ENCODE data around the gene TMEM140. TPM values are rescaled to one million over a fixed set of nuclear protein-coding genes. Genes with fewer than 3 reads are reported as not detected.

The TMEM140 gene
- total and polyA plus RNA-seq, 2 of the 13 experiments (the other 11 are each of a cell fraction or from before 2014, with no cell fraction given), result 9.2 to 21.7 TPM

DNA sequence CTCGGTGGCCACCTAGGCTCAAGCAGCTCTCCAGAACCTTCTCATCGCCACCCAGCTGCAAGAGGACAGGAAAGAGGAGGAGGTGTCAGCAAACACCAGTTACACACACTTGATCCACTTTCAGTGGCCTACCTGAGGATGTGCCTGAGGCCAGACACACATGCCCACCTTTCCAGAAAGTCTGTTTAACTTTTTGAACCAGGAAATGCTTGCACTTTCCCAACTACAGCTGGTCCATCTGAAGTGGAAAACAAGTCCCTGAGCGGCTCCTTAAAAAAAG, 38.3 kb downstream of the TMEM140 start:
- ChIA-PET POLR2A (no interaction called here), CTCF (ENCODE audit: low intra/inter-chr PET ratio, low total read pairs) (no interaction called here)
- Histone ChIP-seq H3K9me3 (ENCODE audit: low read length) (peaks cover 6% of the 10 kb centered on the region), H3K36me3 (replicated peaks in 1 of 2; ENCODE audit: control insufficient read depth in 1 of 2, insufficient read depth in 2 of 2, low read length in 2 of 2) (peaks cover 10 to 57% of the 10 kb centered on the region in 2 experiments), H3K4me3 (replicated peaks in 1 of 3; ENCODE audit: insufficient read depth in 1 of 3, low read depth in 2 of 3, low read length in 3 of 3) (no peak overlapping the region), H3K27ac (ENCODE audit: extremely low read length, insufficient read depth, low read length) (no peak overlapping the region), H3K27me3 (ENCODE audit: control insufficient read depth in 1 of 2, insufficient read depth in 2 of 2, low read length in 2 of 2) (no peaks in the 10 kb centered on the region), H4K20me1 (ENCODE audit: insufficient read depth, low read length) (no peaks in the 10 kb centered on the region), H2AFZ (ENCODE audit: low read length) (no peak overlapping the region), H3K79me2 (ENCODE audit: insufficient read depth, low read length) (no peaks in the 10 kb centered on the region), H3K4me1 (ENCODE audit: insufficient read depth, low read length) (no peaks in the 10 kb centered on the region), H3K9ac (ENCODE audit: insufficient read depth, low read depth, low read length) (no peak overlapping the region), H3K4me2 (ENCODE audit: low read depth, low read length) (no peak overlapping the region)
- in situ Hi-C loops (cut with HindIII; ENCODE audit: extremely low pct_ligation_motif_present, low pct_unique_long_range_greater_than_20kb) (no loop called here), intact Hi-C loops (cut with micrococcal nuclease; ENCODE audit: unreplicated experiment) (no loop called here)
- ATAC-seq (no peak), DNase-seq (ENCODE audit: low spot score) (no peak), FAIRE-seq (no peak)
- BruUV-seq (replicated peaks), result no TSS peak
- WGBS (ENCODE audit: low lambda C conversion rate), result 100% methylated on average over 3 of the region's 3 CpGs
- no peak for TF ChIP-seq ZNF44 (CRISPR knock-in tag; IDR thresholded peaks at IDR 0.05)

DNA sequence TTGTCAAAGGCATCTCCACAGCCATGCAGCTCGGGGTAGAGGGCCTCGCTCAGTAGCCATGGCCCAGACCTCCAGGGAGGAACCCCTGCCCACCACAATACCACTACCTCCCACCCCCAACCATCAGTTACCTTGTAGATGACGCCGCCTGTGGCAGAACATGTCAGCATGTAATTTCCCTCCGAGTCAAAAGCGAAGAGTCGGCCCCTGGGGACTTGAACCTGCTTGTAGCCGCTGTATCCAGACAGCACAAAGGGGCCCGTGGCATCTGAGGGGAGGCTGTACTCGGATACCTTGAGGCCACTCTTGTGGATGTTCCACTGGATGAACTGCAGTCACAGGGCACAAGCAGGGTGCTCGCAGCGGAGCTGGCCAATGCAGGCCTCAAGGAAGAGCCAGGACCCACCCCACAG, 39.0 kb downstream of the TMEM140 start:
- Histone ChIP-seq H3K79me2 (ENCODE audit: insufficient read depth, low read length) (no peaks in the 10 kb centered on the region), H3K27me3 (ENCODE audit: control insufficient read depth in 1 of 2, insufficient read depth in 2 of 2, low read length in 2 of 2) (no peaks in the 10 kb centered on the region), H3K4me2 (ENCODE audit: low read depth, low read length) (no peak overlapping the region), H3K9ac (ENCODE audit: insufficient read depth, low read depth, low read length) (no peak overlapping the region), H3K4me1 (ENCODE audit: insufficient read depth, low read length) (no peaks in the 10 kb centered on the region), H3K27ac (ENCODE audit: extremely low read length, insufficient read depth, low read length) (no peak overlapping the region), H4K20me1 (ENCODE audit: insufficient read depth, low read length) (no peaks in the 10 kb centered on the region), H3K9me3 (ENCODE audit: low read length) (no peaks in the 10 kb centered on the region; the same call in 1 of the 2 replicates), H3K4me3 (replicated peaks in 1 of 3; ENCODE audit: insufficient read depth in 1 of 3, low read depth in 2 of 3, low read length in 3 of 3) (no peak overlapping the region), H2AFZ (ENCODE audit: low read length) (no peak overlapping the region), H3K36me3 (replicated peaks in 1 of 2; ENCODE audit: control insufficient read depth in 1 of 2, insufficient read depth in 2 of 2, low read length in 2 of 2) (peaks cover 7 to 51% of the 10 kb centered on the region in 2 experiments)
- WGBS (ENCODE audit: low lambda C conversion rate), result no CpG with 5 or more reads among the region's 12 CpGs
- ChIA-PET POLR2A (no interaction called here), CTCF (ENCODE audit: low intra/inter-chr PET ratio, low total read pairs) (no interaction called here)
- intact Hi-C loops (cut with micrococcal nuclease; ENCODE audit: unreplicated experiment), result no loop called here
- in situ Hi-C loops (cut with HindIII; ENCODE audit: extremely low pct_ligation_motif_present, low pct_unique_long_range_greater_than_20kb), result no loop called here
- TF ChIP-seq, protein P1, sequence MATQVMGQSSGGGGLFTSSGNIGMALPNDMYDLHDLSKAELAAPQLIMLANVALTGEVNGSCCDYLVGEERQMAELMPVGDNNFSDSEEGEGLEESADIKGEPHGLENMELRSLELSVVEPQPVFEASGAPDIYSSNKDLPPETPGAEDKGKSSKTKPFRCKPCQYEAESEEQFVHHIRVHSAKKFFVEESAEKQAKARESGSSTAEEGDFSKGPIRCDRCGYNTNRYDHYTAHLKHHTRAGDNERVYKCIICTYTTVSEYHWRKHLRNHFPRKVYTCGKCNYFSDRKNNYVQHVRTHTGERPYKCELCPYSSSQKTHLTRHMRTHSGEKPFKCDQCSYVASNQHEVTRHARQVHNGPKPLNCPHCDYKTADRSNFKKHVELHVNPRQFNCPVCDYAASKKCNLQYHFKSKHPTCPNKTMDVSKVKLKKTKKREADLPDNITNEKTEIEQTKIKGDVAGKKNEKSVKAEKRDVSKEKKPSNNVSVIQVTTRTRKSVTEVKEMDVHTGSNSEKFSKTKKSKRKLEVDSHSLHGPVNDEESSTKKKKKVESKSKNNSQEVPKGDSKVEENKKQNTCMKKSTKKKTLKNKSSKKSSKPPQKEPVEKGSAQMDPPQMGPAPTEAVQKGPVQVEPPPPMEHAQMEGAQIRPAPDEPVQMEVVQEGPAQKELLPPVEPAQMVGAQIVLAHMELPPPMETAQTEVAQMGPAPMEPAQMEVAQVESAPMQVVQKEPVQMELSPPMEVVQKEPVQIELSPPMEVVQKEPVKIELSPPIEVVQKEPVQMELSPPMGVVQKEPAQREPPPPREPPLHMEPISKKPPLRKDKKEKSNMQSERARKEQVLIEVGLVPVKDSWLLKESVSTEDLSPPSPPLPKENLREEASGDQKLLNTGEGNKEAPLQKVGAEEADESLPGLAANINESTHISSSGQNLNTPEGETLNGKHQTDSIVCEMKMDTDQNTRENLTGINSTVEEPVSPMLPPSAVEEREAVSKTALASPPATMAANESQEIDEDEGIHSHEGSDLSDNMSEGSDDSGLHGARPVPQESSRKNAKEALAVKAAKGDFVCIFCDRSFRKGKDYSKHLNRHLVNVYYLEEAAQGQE (IDR thresholded peaks at IDR 0.05; ENCODE audit: borderline replicate concordance in 1 of 2, low read depth in 1 of 2, low read length in 2 of 2), result no peak
- TF ChIP-seq RCOR2 (CRISPR knock-in tag; IDR thresholded peaks at IDR 0.05) (no peak), KDM2A (CRISPR knock-in tag; IDR thresholded peaks at IDR 0.05; ENCODE audit: borderline replicate concordance, low read depth) (no peak), ZNF205 (CRISPR knock-in tag; IDR thresholded peaks at IDR 0.05) (no peak)
- TF ChIP-seq, protein P2, sequence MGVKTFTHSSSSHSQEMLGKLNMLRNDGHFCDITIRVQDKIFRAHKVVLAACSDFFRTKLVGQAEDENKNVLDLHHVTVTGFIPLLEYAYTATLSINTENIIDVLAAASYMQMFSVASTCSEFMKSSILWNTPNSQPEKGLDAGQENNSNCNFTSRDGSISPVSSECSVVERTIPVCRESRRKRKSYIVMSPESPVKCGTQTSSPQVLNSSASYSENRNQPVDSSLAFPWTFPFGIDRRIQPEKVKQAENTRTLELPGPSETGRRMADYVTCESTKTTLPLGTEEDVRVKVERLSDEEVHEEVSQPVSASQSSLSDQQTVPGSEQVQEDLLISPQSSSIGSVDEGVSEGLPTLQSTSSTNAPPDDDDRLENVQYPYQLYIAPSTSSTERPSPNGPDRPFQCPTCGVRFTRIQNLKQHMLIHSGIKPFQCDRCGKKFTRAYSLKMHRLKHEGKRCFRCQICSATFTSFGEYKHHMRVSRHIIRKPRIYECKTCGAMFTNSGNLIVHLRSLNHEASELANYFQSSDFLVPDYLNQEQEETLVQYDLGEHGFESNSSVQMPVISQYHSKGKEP (CRISPR knock-in tag; IDR thresholded peaks at IDR 0.05), result no peak
- TF ChIP-seq, protein P3, sequence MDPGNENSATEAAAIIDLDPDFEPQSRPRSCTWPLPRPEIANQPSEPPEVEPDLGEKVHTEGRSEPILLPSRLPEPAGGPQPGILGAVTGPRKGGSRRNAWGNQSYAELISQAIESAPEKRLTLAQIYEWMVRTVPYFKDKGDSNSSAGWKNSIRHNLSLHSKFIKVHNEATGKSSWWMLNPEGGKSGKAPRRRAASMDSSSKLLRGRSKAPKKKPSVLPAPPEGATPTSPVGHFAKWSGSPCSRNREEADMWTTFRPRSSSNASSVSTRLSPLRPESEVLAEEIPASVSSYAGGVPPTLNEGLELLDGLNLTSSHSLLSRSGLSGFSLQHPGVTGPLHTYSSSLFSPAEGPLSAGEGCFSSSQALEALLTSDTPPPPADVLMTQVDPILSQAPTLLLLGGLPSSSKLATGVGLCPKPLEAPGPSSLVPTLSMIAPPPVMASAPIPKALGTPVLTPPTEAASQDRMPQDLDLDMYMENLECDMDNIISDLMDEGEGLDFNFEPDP (CRISPR knock-in tag; conservative IDR thresholded peaks at IDR 0.05), result no peak
- FAIRE-seq (no peak), ATAC-seq (no peak), DNase-seq (ENCODE audit: low spot score) (no peak)
- BruUV-seq (replicated peaks), result no TSS peak
